ENCODE measurements around the gene CLDN4.
"Not testable (repeated sequence)": the region's sequence is repeated elsewhere in the genome, so short reads cannot be mapped to it uniquely, and the experiment has no call there.

CLDN4 gene, protein sequence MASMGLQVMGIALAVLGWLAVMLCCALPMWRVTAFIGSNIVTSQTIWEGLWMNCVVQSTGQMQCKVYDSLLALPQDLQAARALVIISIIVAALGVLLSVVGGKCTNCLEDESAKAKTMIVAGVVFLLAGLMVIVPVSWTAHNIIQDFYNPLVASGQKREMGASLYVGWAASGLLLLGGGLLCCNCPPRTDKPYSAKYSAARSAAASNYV

DNA sequence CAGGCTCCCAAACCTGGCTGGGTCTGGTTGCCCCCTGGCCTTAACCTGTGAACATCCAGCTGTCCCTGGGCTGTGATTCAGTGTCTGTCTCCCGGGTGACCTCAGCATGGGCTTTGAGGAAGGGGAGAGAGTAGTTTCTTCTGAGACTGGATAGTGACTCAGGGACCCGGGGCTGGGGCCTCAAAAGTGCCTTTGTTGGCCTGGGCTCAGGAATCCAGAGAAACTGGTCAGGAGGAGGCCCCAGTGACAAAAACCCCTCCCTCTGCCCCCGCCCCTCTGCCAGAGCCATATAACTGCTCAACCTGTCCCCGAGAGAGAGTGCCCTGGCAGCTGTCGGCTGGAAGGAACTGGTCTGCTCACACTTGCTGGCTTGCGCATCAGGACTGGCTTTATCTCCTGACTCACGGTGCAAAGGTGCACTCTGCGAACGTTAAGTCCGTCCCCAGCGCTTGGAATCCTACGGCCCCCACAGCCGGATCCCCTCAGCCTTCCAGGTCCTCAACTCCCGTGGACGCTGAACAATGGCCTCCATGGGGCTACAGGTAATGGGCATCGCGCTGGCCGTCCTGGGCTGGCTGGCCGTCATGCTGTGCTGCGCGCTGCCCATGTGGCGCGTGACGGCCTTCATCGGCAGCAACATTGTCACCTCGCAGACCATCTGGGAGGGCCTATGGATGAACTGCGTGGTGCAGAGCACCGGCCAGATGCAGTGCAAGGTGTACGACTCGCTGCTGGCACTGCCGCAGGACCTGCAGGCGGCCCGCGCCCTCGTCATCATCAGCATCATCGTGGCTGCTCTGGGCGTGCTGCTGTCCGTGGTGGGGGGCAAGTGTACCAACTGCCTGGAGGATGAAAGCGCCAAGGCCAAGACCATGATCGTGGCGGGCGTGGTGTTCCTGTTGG, at the start of gene CLDN4:
CLDN4 (plus strand) TSS at position 316 of the 903 bp plus-strand sequence; CDS start at position 522, 206 bp downstream.
- no peak for DNase-seq

- DNase-seq = no peak
Observed at GRCh38 chr7:73786588-73786987, 44.2 kb upstream of the CLDN4 start.

- not testable (repeated sequence) for DNase-seq
Observed at GRCh38 chr7:73787786-73788048, 43.1 kb upstream of the CLDN4 start.

DNA sequence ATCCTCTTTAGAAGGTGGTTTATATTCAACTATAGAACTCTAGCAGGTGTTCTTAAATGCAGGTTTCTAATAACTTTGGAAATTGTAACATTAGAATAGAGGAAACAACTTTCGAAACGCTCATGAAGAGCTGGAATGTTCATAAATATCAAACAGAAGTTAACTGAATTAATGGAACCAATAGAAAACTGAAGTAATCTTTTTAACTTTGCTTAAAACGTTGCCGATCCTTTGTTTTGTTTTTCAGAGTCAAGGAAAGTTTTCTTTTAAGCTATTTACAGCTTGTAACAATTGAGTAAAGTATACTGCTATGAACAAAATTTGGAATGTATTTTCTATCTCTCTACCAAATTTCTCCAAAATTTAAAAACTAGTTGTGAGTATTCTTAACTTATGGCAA, 41.7 kb upstream of the CLDN4 start:
- no peak for DNase-seq

- not testable (repeated sequence) for DNase-seq
Observed at GRCh38 chr7:73791170-73791690, 39.6 kb upstream of the CLDN4 start.

DNA sequence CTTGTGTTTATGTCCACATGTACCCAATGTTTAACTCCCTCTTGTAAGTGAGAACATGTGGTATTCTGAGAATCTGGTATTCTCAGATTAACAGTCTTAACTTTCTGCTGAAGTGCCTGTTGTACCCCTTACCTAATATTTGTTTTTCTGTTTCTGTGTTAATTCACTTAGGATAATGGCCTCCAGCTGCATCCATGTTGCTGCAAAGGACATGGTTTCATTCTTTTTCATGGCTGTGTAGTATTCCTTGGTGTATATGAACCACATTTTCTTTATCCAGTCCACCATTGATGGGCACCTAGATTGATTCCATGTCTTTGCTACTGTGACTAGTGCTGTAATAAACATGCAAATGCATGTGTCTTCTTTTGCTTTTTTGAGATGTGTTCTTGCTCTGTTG, 35.6 kb upstream of the CLDN4 start:
- DNase-seq = not testable (repeated sequence)

DNA sequence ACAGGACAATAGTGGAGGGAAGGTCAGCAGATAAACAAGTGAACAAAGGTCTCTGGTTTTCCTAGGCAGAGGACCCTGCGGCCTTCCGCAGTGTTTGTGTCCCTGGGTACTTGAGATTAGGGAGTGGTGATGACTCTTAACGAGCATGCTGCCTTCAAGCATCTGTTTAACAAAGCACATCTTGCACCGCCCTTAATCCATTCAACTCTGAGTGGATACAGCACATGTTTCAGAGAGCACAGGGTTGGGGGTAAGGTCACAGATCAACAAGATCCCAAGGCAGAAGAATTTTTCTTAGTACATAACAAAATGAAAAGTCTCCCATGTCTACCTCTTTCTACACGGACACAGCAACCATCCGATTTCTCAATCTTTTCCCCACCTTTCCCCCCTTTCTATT, 34.1 kb upstream of the CLDN4 start:
- not testable (repeated sequence) for DNase-seq

DNA sequence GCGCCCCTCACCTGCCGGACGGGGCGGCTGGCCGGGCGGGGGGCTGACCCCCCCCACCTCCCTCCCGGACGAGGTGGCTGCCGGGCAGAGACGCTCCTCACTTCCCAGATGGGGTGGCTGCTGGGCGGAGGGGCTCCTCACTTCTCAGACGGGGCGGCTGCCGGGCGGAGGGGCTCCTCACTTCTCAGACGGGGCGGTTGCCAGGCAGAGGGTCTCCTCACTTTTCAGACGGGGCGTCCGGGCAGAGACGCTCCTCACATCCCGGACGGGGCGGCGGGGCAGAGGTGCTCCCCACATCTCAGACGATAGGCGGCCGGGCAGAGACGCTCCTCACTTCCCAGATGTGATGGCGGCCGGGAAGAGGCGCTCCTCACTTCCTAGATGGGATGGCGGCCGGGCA, 33.6 kb upstream of the CLDN4 start:
- DNase-seq = peak; percentile 6

DNA sequence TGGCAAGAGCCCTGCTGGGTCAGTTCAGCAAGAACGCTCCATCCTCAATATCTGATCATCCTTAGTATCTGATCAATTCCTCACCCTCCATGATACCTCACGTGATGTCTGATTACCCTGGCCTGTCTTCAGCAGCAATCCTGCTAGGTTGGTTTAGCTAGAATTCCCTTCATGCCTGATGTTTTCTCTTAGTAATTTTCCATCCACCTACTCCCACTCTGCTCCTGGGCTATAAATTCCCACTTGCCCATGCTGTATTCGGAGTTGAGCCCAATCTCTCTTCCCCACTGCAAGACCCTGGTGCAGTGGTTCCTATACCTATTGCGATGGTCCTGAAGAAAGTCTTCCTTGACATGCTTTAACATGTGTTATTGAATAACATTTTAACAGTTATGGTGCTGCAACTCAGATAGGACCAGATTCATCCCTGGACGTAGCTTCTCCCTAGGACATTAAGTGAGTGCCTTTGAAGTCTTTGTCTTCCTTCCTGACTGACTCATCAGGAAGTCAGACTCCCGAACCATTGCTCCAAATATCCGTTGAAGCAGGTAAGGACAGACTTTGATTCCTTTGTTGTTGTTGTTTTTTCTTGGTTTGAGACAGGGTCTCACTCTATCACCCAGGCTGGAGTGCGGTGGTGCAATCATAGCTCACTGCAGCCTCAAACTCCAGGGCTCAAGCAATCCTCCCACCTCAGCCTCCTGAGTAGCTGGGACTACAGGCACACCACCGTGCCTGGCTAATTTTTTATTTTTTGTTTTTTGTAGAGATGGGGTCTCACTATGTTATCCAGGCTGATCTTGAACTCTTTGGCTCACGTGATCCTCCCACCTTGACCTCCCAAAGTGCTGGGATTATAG, 31.3 kb upstream of the CLDN4 start:
- DNase-seq = no peak

DNA sequence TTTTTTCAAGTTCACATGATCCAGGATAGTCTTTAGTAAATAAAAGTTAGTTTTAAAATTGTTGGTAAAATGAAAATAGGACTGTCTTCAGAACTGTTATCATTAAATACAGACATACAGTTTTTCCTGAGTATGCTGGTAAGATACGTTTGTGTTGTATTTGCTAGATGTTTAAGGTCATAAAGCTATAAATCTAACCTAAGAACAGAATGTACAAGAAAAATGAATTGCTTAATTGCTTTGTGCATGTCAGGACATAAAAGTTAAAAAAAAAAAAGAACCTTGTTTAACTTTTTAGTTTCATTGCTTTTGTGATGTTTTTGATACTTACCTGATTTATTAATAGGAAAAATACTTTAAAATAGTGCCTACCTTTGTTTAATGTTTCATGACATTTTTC, 29.2 kb upstream of the CLDN4 start:
- DNase-seq = no peak

DNA sequence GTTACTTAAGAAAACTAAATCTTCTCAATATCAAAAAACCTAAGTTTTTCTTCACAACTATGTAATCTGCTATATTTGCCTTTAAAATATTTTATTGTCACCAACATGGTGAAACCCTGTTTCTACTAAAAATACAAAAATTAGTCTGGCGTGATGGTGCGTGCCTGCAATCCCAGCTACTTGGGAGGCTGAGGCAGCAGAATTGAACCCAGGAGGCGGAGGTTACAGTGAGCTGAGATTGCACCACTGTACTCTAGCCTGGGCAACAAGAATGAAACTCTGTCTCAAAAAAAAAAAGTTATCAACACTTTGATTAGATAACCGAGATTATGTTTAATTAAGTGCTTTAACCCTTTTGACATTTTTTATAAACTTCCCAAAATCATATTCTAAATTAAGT, 28.3 kb upstream of the CLDN4 start:
- DNase-seq = no peak

DNA sequence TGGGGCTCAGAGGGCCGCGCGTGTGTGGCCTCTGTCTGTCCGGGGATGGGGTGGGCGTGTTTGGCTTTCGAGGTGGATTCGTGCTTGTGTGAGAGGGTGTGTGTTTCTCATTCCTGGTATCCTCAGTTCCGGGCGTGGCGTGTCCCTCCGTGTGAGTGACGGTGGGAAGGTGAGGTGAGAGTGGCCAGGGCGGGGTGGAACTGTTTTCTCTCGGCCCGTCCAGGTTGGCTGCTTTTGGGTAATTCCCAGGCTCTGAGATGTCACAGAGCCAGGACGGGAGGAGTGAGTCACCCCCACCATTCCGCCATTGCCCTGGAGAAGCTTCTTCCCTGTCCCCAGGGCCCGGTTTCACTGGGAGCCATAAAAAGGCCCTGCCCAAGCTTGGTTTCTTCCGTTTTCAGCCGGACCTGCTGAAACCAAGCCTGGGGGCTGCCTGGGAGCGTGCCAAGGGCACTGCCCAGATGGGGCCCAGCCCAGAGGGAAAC, 21.3 kb upstream of the CLDN4 start:
- peak; percentile 55 for DNase-seq

DNA sequence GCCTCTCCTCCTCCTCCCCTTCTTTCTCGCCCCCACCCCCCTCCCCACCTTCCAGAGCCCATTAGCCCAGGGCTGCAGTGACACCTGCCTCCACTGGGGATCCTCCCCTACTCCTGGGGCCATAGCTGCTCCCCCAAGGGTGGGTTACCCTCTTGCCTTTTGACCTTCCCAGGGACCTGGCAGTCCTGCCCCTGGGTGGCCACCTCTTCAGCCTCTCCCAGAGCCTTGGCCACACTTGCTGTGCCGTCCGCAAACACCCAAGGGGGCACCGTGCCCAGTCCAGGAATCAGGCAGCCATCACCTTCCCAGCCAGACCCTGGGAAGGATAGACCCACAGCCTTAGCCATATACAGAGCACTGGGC, 19.8 kb upstream of the CLDN4 start:
- DNase-seq = peak; percentile 43

- peak; percentile 84 for DNase-seq
Observed at GRCh38 chr7:73811760-73812168, 19.0 kb upstream of the CLDN4 start.

- DNase-seq = no peak
Observed at GRCh38 chr7:73812996-73813395, 17.8 kb upstream of the CLDN4 start.

DNA sequence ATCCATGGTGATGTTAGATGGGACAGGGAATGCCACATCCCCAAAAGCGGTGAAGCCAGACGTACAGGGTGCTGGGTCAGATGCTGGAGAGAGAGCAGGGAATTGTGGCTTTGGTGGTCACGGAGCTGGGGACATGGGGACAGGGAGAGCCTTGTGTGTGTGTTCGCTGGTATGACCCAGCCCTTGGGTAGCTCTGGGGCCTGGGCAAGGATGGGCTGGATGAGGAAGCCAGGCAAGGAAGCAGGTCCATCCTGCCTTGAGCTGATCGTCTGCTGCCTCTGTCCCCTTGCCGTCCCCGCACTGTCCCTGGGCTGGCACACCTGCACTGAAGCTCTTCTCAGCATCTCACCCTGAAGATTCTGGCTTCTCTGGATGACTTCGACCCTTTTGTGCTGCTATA, 15.4 kb upstream of the CLDN4 start:
- DNase-seq = no peak

DNA sequence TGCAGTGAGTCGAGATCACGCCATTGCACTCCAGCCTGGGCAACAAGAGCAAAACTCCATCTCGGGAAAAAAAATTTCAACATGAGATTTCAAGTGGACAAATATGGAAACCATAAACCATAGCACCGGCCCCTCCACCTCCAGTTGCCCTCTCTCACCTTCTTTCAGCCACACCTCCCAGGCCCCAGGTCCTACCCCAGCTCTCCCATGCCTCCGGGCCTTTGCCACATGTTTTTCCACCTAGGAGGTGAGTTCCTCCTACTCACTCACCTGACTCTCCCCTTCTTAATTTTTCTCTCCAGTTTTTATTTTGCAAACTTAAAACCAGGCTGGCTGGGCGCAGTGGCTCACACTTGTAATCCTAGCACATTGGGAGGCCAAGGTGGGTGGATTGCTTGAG, 13.7 kb upstream of the CLDN4 start:
- DNase-seq = no peak

DNA sequence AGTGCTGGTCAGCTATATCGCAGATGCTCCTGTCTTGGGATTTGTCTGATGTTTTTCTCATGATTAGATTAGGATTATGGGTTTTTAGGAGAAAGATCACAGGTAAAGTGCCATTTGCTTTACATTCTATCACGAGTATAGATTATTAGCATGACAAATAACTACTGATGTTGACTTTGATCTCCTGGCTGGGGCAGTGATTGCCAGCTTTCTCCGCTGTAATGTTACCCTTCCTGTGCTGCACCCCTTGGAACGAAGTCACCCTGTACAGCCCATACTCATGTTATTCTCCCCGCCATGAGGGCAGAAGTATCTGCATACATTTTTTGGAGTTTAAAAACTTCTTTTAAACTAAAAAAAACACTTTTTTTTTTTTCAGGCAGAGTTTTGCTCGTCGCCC, 10.8 kb upstream of the CLDN4 start:
- DNase-seq = no peak

DNA sequence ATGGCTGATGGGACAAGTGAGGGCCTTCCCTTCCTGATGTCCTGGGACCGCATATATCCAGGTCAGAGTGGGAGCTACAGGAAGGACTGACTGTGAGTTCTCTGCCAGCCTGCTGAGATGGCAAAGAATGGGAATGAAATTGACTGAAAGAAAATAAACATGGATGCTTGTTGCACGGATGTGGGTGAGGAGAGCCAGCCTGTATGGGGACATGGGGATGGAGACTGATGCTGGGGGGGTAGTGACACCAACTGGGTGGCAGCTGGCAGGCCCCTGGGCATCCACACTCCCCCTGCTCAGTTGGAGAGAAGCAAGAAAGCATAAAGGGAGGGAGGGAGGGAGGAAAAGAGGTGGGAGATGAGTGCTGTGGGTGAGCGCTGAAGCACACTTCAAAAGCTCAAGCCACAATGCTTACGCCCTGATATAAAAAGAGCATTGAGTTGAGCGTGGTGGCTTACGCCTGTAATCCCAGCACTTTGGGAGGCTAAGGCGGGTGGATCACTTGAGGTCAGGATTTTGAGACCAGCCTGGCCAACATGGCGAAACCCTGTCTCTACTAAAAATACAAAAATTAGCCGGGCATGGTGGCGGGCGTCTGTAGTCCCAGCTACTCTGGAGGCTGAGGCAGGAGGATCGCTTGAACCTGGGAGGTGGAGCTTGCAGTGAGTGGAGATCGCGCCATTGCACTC, 9.1 kb upstream of the CLDN4 start:
- not testable (repeated sequence) for DNase-seq

GRCh38 chr7:73822319-73823173, 8.2 kb upstream of the CLDN4 start:
- DNase-seq = no peak

- DNase-seq = no peak
Observed at GRCh38 chr7:73823257-73823656, 7.5 kb upstream of the CLDN4 start.

All from activated effector memory CD4-positive, alpha-beta T cell treated with anti-CD3 and anti-CD28 coated beads, Interleukin-2, amount 50 U/mL, for 16 hours (primary cell).